ENCODE data around the gene INSYN2A. TPM values are rescaled to one million over a fixed set of nuclear protein-coding genes. Genes with fewer than 3 reads are reported as not detected.

The INSYN2A gene
- total and polyA plus RNA-seq, 9 of the 15 experiments (the other 6 are each of a cell fraction or from before 2014, with no cell fraction given): not detected

DNA sequence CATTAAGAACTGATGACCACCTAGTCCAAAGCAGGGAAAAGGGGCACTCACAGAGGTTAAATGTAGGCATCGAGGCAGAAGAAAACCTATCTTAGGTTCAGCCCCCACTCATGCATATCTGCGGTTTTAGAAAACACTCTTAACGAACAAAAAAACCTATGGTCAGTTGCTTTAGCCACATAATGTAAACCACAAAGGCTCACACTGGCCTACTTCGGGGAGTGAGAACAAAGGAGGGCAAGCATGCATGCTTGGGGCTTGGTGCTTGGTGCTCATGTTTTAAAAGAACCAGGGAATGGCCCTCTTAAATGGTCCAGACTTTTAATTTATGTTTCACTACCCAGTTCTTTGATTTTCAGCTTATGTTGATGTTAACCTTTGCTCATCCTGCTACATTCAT, 14.2 kb downstream of the INSYN2A start:
- H3K27me3 ChIP-seq (ENCODE audit: control insufficient read depth in 2 of 2, insufficient read depth in 2 of 2, low read length in 2 of 2): no peaks in the 10 kb centered on the region
- BruUV-seq (replicated peaks): no TSS peak
- H3K4me1 ChIP-seq (replicated peaks in 1 of 2; ENCODE audit: control insufficient read depth in 2 of 2, insufficient read depth in 2 of 2, low read length in 2 of 2): no peaks in the 10 kb centered on the region
- 0% methylated on average over 3 of the region's 4 CpGs for WGBS (ENCODE audit: insufficient coverage, low coverage, missing lambda C conversion rate)
- H3K27ac ChIP-seq (ENCODE audit: extremely low read depth, low read depth, low read length): no peak overlapping the region
- no peaks in the 10 kb centered on the region for H4K20me1 ChIP-seq (replicated peaks; ENCODE audit: control insufficient read depth, insufficient read depth, low read length)
- H3K4me2 ChIP-seq (ENCODE audit: insufficient read depth, low read length): no peak overlapping the region
- no peak overlapping the region for H3K4me3 ChIP-seq
- H3K36me3 ChIP-seq (ENCODE audit: control insufficient read depth, insufficient read depth, low read length): no peaks in the 10 kb centered on the region
- intact Hi-C loops (cut with micrococcal nuclease): no loop called here
- CTCF ChIA-PET (ENCODE audit: low intra/inter-chr PET ratio): no interaction called here
- H3K9me1 ChIP-seq (ENCODE audit: control insufficient read depth, insufficient read depth, low read length): no peaks in the 10 kb centered on the region
- TF ChIP-seq GABPB2 (CRISPR knock-in tag; conservative IDR thresholded peaks at IDR 0.05): no peak
- no peak for TF ChIP-seq ESRRB (CRISPR knock-in tag; IDR thresholded peaks at IDR 0.05; ENCODE audit: borderline replicate concordance)
- H3K9me3 ChIP-seq (replicated peaks; ENCODE audit: control insufficient read depth, insufficient read depth, low read depth, low read length): no peaks in the 10 kb centered on the region
- H3K79me2 ChIP-seq (ENCODE audit: control insufficient read depth, insufficient read depth, low read length): no peaks in the 10 kb centered on the region
- no peak overlapping the region for H3K9ac ChIP-seq (ENCODE audit: insufficient read depth in 1 of 2, low read depth in 2 of 2, low read length in 2 of 2)
- POLR2A ChIA-PET: no interaction called here
- ATAC-seq: no peak
- in situ Hi-C loops (cut with MboI): no loop called here
- no peak for DNase-seq (ENCODE audit: extremely low read depth in 1 of 4, low spot score in 3 of 4)
- no peak for FAIRE-seq
- no peak overlapping the region for H2AFZ ChIP-seq (ENCODE audit: low read depth, low read length)

DNA sequence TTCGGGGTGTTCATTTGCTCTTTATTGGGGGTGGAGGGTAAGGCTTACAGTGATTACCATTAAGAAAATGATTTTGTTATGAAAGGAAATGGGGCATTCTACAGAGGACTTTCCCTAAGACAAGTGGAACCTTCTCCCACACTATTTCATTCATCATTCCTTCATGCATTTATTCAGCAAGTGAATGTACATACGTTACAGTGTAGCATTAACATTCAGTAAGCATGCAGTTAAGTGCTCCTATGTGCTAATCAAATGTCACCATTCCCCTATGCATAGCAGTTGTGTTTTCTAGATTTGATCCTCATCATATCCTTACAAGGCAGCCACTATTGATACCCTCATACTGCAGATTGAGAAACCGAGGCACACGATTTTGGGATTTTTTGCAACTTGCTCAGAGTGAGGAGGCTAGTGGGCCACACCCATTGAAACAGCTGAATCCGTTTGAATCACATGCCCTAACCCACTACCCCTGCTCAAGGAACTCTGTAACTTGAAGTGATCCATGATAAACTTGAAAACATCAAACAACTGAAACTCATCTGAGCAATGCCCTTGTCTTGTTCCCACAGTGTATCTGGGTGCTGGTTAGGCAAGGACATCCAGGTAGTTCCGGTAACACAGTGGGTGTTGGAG, 16.7 kb downstream of the INSYN2A start:
- ATAC-seq (no peak), DNase-seq (ENCODE audit: extremely low read depth in 1 of 4, low spot score in 3 of 4) (no peak), FAIRE-seq (no peak)
- in situ Hi-C loops (cut with MboI) (no loop called here), intact Hi-C loops (cut with micrococcal nuclease) (no loop called here)
- Histone ChIP-seq H3K36me3 (ENCODE audit: control insufficient read depth, insufficient read depth, low read length) (no peaks in the 10 kb centered on the region), H3K4me2 (ENCODE audit: insufficient read depth, low read length) (no peak overlapping the region), H2AFZ (ENCODE audit: low read depth, low read length) (no peak overlapping the region), H3K27me3 (ENCODE audit: control insufficient read depth in 2 of 2, insufficient read depth in 2 of 2, low read length in 2 of 2) (no peaks in the 10 kb centered on the region), H3K79me2 (ENCODE audit: control insufficient read depth, insufficient read depth, low read length) (no peaks in the 10 kb centered on the region), H3K4me1 (replicated peaks in 1 of 2; ENCODE audit: control insufficient read depth in 2 of 2, insufficient read depth in 2 of 2, low read length in 2 of 2) (no peaks in the 10 kb centered on the region), H3K9me1 (ENCODE audit: control insufficient read depth, insufficient read depth, low read length) (no peaks in the 10 kb centered on the region), H3K4me3 (no peak overlapping the region), H3K9me3 (replicated peaks; ENCODE audit: control insufficient read depth, insufficient read depth, low read depth, low read length) (no peaks in the 10 kb centered on the region), H3K27ac (ENCODE audit: extremely low read depth, low read depth, low read length) (no peak overlapping the region), H3K9ac (ENCODE audit: insufficient read depth in 1 of 2, low read depth in 2 of 2, low read length in 2 of 2) (no peak overlapping the region), H4K20me1 (replicated peaks; ENCODE audit: control insufficient read depth, insufficient read depth, low read length) (no peaks in the 10 kb centered on the region)
- TF ChIP-seq HCFC1 (IDR thresholded peaks at IDR 0.05; ENCODE audit: low read depth, low read length) (no peak), THRAP3 (IDR thresholded peaks at IDR 0.05; ENCODE audit: borderline replicate concordance) (no peak), TAL1 (IDR thresholded peaks at IDR 0.05) (no peak), NELFE (IDR thresholded peaks at IDR 0.05; ENCODE audit: insufficient read depth, insufficient read length) (no peak)
- TF ChIP-seq, protein P1, sequence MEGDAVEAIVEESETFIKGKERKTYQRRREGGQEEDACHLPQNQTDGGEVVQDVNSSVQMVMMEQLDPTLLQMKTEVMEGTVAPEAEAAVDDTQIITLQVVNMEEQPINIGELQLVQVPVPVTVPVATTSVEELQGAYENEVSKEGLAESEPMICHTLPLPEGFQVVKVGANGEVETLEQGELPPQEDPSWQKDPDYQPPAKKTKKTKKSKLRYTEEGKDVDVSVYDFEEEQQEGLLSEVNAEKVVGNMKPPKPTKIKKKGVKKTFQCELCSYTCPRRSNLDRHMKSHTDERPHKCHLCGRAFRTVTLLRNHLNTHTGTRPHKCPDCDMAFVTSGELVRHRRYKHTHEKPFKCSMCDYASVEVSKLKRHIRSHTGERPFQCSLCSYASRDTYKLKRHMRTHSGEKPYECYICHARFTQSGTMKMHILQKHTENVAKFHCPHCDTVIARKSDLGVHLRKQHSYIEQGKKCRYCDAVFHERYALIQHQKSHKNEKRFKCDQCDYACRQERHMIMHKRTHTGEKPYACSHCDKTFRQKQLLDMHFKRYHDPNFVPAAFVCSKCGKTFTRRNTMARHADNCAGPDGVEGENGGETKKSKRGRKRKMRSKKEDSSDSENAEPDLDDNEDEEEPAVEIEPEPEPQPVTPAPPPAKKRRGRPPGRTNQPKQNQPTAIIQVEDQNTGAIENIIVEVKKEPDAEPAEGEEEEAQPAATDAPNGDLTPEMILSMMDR (IDR thresholded peaks at IDR 0.05 in 2 of 3, conservative IDR thresholded peaks at IDR 0.05 in 1 of 3; ENCODE audit: insufficient read depth in 2 of 3, low read depth in 1 of 3, low read length in 3 of 3): no peak
- BruUV-seq (replicated peaks): no TSS peak
- ChIA-PET CTCF (ENCODE audit: low intra/inter-chr PET ratio) (no interaction called here), POLR2A (no interaction called here)
- 2% methylated on average over 5 of the region's 6 CpGs for WGBS (ENCODE audit: insufficient coverage, low coverage, missing lambda C conversion rate)
